ENCODE results near the gene ITPK1. TPM values are rescaled to one million over a fixed set of nuclear protein-coding genes. Genes with fewer than 3 reads are reported as not detected.
A peak's percentile ranks its signal among the peaks of the same experiment; 100 is the strongest.
"Not testable (repeated sequence)": the region's sequence is repeated elsewhere in the genome, so short reads cannot be mapped to it uniquely, and the experiment has no call there.

ITPK1 gene
- total RNA-seq, 2 experiments from 2014 or later, result 17.8 to 34.7 TPM

GRCh38 chr14:93112891-93113677 lies 2.6 kb downstream of the ITPK1 start:
- DNase-seq (ENCODE audit: low spot score), result peak; percentile 87
- Histone ChIP-seq H3K27ac (ENCODE audit: low read depth, low read length, poor library complexity, severe bottlenecking) (peak overlapping the region; percentile 41), H3K9me2 (ENCODE audit: insufficient read depth, low read length) (no peaks in the 10 kb centered on the region), H3K36me3 (ENCODE audit: insufficient read depth, low read length) (no peaks in the 10 kb centered on the region), H3K4me1 (ENCODE audit: insufficient read depth, low read length, poor library complexity, severe bottlenecking) (peaks cover 36% of the 10 kb centered on the region), H4K20me1 (ENCODE audit: insufficient read depth, low read length) (0 out of 2 replicates have a peak, but pooled peaks cover 3% of the 10 kb centered on the region), H3K4me2 (ENCODE audit: low read length) (peak overlapping the region; percentile 89), H3K4me3 (ENCODE audit: low read depth, low read length, poor library complexity, severe bottlenecking) (peak overlapping the region; percentile 81), H3K79me2 (ENCODE audit: insufficient read depth, low read depth, low read length) (no peaks in the 10 kb centered on the region), H3K9me3 (ENCODE audit: low read length) (no peaks in the 10 kb centered on the region), H2AFZ (ENCODE audit: low read length) (peak overlapping the region; percentile 57; the same call in 1 of the 2 replicates)
- BruUV-seq (replicated peaks), result no TSS peak
- no peak for TF ChIP-seq EZH2phosphoT487 (IDR thresholded peaks at IDR 0.05; ENCODE audit: borderline replicate concordance, low read depth, low read length)
- TF ChIP-seq CTCF (conservative IDR thresholded peaks at IDR 0.05; ENCODE audit: low read length), result peak; percentile 92
- intact Hi-C loops (cut with micrococcal nuclease; ENCODE audit: unreplicated experiment), result loop anchor here (1.0 to 10.0 kb wide), 3 partner anchors 26 to 222 kb away; partner anchors contain the start of gene BTBD7
- POLR2A ChIA-PET, result interaction anchor here (0.6 to 1.5 kb wide), 6 partner anchors 12 to 167 kb away, joined by 3 to 5 read pairs (median 3); partner anchors contain the start of gene MOAP1
- CTCF ChIA-PET (ENCODE audit: unreplicated experiment), result interaction anchor here (0.8 to 1.7 kb wide), 8 partner anchors 15 to 122 kb away, joined by 3 to 7 read pairs (median 4); partner anchors contain the start of genes GON7 and UBR7

GRCh38 chr14:93111541-93111940 lies 4.2 kb downstream of the ITPK1 start:
- H3K9me3 ChIP-seq (ENCODE audit: low read length); H3K4me2 ChIP-seq (ENCODE audit: low read length); H3K4me3 ChIP-seq (ENCODE audit: low read depth, low read length, poor library complexity, severe bottlenecking); H3K9me2 ChIP-seq (ENCODE audit: insufficient read depth, low read length); H3K79me2 ChIP-seq (ENCODE audit: insufficient read depth, low read depth, low read length); H4K20me1 ChIP-seq (ENCODE audit: insufficient read depth, low read length); DNase-seq (ENCODE audit: low spot score); H3K36me3 ChIP-seq (ENCODE audit: insufficient read depth, low read length); CTCF ChIA-PET (ENCODE audit: unreplicated experiment); BruUV-seq (replicated peaks); H2AFZ ChIP-seq (ENCODE audit: low read length); H3K27ac ChIP-seq (ENCODE audit: low read depth, low read length, poor library complexity, severe bottlenecking): not testable (repeated sequence)
- intact Hi-C loops (cut with micrococcal nuclease; ENCODE audit: unreplicated experiment), result loop anchor here (10.0 kb wide), 1 partner anchor 223 kb away; the partner anchor contains the start of gene BTBD7
- peaks cover 36% of the 10 kb centered on the region for H3K4me1 ChIP-seq (ENCODE audit: insufficient read depth, low read length, poor library complexity, severe bottlenecking)
- POLR2A ChIA-PET, result interaction anchor here (0.6 to 0.7 kb wide), 2 partner anchors 45 to 276 kb away, joined by 4 read pairs; no protein-coding TSS in a partner anchor

- ChIA-PET CTCF (ENCODE audit: unreplicated experiment) (no interaction called here), POLR2A (interaction anchor here (0.6 kb wide), 1 partner anchor 276 kb away, joined by 4 read pairs; no protein-coding TSS in a partner anchor)
- Histone ChIP-seq H3K9me3 (ENCODE audit: low read length) (no peaks in the 10 kb centered on the region), H3K79me2 (ENCODE audit: insufficient read depth, low read depth, low read length) (no peaks in the 10 kb centered on the region), H3K4me3 (ENCODE audit: low read depth, low read length, poor library complexity, severe bottlenecking) (no peak overlapping the region), H4K20me1 (ENCODE audit: insufficient read depth, low read length) (0 out of 2 replicates have a peak, but pooled peaks cover 3% of the 10 kb centered on the region), H3K9me2 (ENCODE audit: insufficient read depth, low read length) (no peaks in the 10 kb centered on the region), H3K27ac (ENCODE audit: low read depth, low read length, poor library complexity, severe bottlenecking) (no peak overlapping the region), H2AFZ (ENCODE audit: low read length) (no peak overlapping the region), H3K36me3 (ENCODE audit: insufficient read depth, low read length) (no peaks in the 10 kb centered on the region), H3K4me1 (ENCODE audit: insufficient read depth, low read length, poor library complexity, severe bottlenecking) (peaks cover 30% of the 10 kb centered on the region), H3K4me2 (ENCODE audit: low read length) (no peak overlapping the region)
- no TSS peak for BruUV-seq (replicated peaks)
- no peak for DNase-seq (ENCODE audit: low spot score)
- no peak for TF ChIP-seq CTCF (conservative IDR thresholded peaks at IDR 0.05; ENCODE audit: low read length)
- no peak for TF ChIP-seq EZH2phosphoT487 (IDR thresholded peaks at IDR 0.05; ENCODE audit: borderline replicate concordance, low read depth, low read length)
- intact Hi-C loops (cut with micrococcal nuclease; ENCODE audit: unreplicated experiment), result loop anchor here (10.0 kb wide), 1 partner anchor 224 kb away; the partner anchor contains the start of gene BTBD7
Measured at GRCh38 chr14:93110856-93111419, 4.8 kb downstream of the ITPK1 start.

Measured in OCI-LY7 (cell line).